Smooth muscle cell (in vitro differentiated cells): ENCODE measurements around the gene SLC35F2. TPM values are rescaled to one million over a fixed set of nuclear protein-coding genes. Genes with fewer than 3 reads are reported as not detected.

Experiments
- DNase-seq: peaks from one replicate; lab custom pipeline; 2025; ENCODE audit not compliant: unreplicated experiment; lab: John Stamatoyannopoulos, UW
- H2AFZ ChIP-seq: fragments of 200-600 bp; sonication (generic); 2 replicates; pipeline ENCODE4 v1.6.0; 2016; ENCODE audit warnings: antibody characterized with exemption, low read depth, mild to moderate bottlenecking
- H3F3A ChIP-seq: fragments of 200-600 bp; sonication (generic); 2 replicates; pipeline ENCODE4 v1.6.0; 2017; ENCODE audit warnings: antibody characterized with exemption, low read depth
- H3K27ac ChIP-seq: fragments of 200-600 bp; sonication (generic); 2 replicates; pipeline ENCODE4 v1.5.1; 2016; ENCODE audit warnings: low read depth, mild to moderate bottlenecking
- H3K27me3 ChIP-seq: fragments of 200-600 bp; sonication (generic); 2 replicates; pipeline ENCODE4 v1.6.1; 2016; ENCODE audit warnings: low read depth, mild to moderate bottlenecking
- H3K36me3 ChIP-seq: fragments of 200-600 bp; sonication (generic); 2 replicates; pipeline ENCODE4 v1.5.1; 2016; ENCODE audit warnings: low read depth
- H3K4me1 ChIP-seq: fragments of 200-600 bp; sonication (generic); 2 replicates; pipeline ENCODE4 v1.5.1; 2016; ENCODE audit warnings: low read depth
- H3K4me2 ChIP-seq: fragments of 200-600 bp; sonication (generic); 2 replicates; pipeline ENCODE4 v1.6.0; 2016; ENCODE audit warnings: mild to moderate bottlenecking
- H3K4me3 ChIP-seq: fragments of 200-600 bp; sonication (generic); 2 replicates; pipeline ENCODE4 v1.5.1; 2016; ENCODE audit warnings: mild to moderate bottlenecking
- H3K79me2 ChIP-seq: fragments of 200-600 bp; sonication (generic); 2 replicates; pipeline ENCODE4 v1.6.0; 2016; ENCODE audit warnings: low read depth, mild to moderate bottlenecking
- H3K9ac ChIP-seq: fragments of 200-600 bp; sonication (generic); 2 replicates; pipeline ENCODE4 v1.6.0; 2016; ENCODE audit warnings: low read depth
- H3K9me3 ChIP-seq: fragments of 200-600 bp; sonication (generic); replicated peaks from 2 replicates; pipeline ENCODE4 v1.5.1; 2016; ENCODE audit warnings: low read depth
- H4K20me1 ChIP-seq: fragments of 200-600 bp; sonication (generic); 2 replicates; pipeline ENCODE4 v1.6.0; 2016; ENCODE audit warnings: low read depth
- WGBS: methylation state at CpG from one replicate; pipeline ENCODE4 v1.1.7; 2016; ENCODE audit warnings: low lambda C conversion rate; 5-methylcytosine and 5-hydroxymethylcytosine counted together
- polyA plus RNA-seq: library from polyadenylated mRNA; unstranded; fragments of >200 nt; fragmentation: Nextera tagmentation; extraction: Ambion mirVana; gene quantifications from 2 replicates; pipeline ENCODE4 v1.2.1, GENCODE V29; 2016
- total RNA-seq: library from RNA; depleted of rRNA; stranded (reverse); fragments of >200 nt; gene quantifications from 2 replicates; pipeline ENCODE4 v1.2.3, GENCODE V29; 2014
- TF ChIP-seq, protein P1 (sequence below): fragments of 200-600 bp; sonication (generic); IDR thresholded peaks from 2 replicates; pipeline ENCODE4 v1.5.1; 2017; ENCODE audit warnings: borderline replicate concordance, mild to moderate bottlenecking, antibody characterized with exemption; ENCODE audit not compliant: insufficient read depth, poor library complexity, severe bottlenecking

Gene SLC35F2
- total and polyA plus RNA-seq, 2 experiments from 2014 or later: 2.4 to 7.8 TPM

DNA sequence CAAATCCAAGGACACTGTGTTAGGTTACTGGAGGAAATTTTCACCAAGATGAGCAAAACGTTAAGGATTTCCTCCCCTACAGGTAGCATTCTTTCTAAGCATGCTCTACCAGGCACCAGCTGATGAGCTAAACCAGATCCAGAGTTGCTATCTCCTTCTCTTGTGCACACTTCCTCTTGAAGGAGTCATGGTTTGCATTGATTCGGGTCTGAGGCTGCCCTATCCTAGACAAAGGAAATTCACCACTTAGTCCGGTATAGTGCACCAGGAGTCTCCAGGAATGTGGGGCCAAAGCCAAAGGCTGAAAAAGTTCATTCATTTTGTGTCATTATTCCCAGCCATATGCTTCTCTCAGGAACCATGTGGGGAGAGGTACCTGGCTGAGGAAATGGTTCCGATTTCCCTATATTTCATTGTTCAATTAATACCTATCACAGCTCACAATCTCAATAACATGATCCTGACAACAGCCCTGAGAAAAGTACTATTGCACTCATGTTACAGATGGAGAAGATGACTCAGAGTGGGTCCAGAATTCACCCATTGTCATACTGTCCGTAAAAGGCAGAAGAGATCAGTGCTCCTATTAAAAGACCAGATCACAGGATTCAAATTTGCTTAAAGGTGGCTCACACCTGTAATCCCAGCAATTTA lies 39.1 kb downstream of the SLC35F2 start:
- no peak overlapping the region for H3K9ac ChIP-seq
- H2AFZ ChIP-seq: no peak overlapping the region
- H3K27ac ChIP-seq: no peak overlapping the region
- peaks cover 3% of the 10 kb centered on the region for H3K9me3 ChIP-seq
- H3K4me3 ChIP-seq: no peak overlapping the region
- no peaks in the 10 kb centered on the region for H3K36me3 ChIP-seq
- 67% methylated on average over 5 of the region's 5 CpGs for WGBS
- H3K4me1 ChIP-seq: no peaks in the 10 kb centered on the region
- peaks cover 11% of the 10 kb centered on the region for H3K79me2 ChIP-seq
- H4K20me1 ChIP-seq: no peaks in the 10 kb centered on the region
- no peaks in the 10 kb centered on the region for H3F3A ChIP-seq
- TF ChIP-seq, protein P1, sequence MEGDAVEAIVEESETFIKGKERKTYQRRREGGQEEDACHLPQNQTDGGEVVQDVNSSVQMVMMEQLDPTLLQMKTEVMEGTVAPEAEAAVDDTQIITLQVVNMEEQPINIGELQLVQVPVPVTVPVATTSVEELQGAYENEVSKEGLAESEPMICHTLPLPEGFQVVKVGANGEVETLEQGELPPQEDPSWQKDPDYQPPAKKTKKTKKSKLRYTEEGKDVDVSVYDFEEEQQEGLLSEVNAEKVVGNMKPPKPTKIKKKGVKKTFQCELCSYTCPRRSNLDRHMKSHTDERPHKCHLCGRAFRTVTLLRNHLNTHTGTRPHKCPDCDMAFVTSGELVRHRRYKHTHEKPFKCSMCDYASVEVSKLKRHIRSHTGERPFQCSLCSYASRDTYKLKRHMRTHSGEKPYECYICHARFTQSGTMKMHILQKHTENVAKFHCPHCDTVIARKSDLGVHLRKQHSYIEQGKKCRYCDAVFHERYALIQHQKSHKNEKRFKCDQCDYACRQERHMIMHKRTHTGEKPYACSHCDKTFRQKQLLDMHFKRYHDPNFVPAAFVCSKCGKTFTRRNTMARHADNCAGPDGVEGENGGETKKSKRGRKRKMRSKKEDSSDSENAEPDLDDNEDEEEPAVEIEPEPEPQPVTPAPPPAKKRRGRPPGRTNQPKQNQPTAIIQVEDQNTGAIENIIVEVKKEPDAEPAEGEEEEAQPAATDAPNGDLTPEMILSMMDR: no peak
- no peaks in the 10 kb centered on the region for H3K27me3 ChIP-seq
- DNase-seq: no peak
- no peak overlapping the region for H3K4me2 ChIP-seq

DNA sequence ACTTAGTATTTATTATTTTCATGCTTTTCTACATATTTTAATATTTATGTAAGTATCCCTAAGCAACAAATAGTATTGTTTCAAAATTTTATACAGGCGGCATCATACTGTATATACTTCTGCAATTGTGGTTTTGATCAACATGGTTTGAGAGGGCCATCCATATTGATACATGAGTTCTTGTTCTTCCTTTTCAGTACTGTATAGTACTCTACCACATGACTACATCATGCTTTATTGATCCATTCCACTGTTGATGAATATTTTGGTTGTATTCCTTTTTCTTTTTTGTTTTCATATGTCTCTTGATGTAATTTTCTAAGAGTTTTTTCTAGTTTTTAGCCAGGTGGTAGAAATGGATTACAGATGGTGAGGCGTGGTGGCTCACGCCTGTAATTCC lies 40.1 kb downstream of the SLC35F2 start:
- H3K9ac ChIP-seq: no peak overlapping the region
- no peaks in the 10 kb centered on the region for H3K36me3 ChIP-seq
- H3K9me3 ChIP-seq: peaks cover 3% of the 10 kb centered on the region
- TF ChIP-seq, protein P1: no peak
- no peaks in the 10 kb centered on the region for H3K27me3 ChIP-seq
- H3K79me2 ChIP-seq: peaks cover 5% of the 10 kb centered on the region
- no peak overlapping the region for H3K4me2 ChIP-seq
- 98% methylated on average over 3 of the region's 3 CpGs for WGBS
- no peak overlapping the region for H3K4me3 ChIP-seq
- no peak for DNase-seq
- H4K20me1 ChIP-seq: no peaks in the 10 kb centered on the region
- no peaks in the 10 kb centered on the region for H3K4me1 ChIP-seq
- no peak overlapping the region for H2AFZ ChIP-seq
- H3K27ac ChIP-seq: no peak overlapping the region
- H3F3A ChIP-seq: no peaks in the 10 kb centered on the region

DNA sequence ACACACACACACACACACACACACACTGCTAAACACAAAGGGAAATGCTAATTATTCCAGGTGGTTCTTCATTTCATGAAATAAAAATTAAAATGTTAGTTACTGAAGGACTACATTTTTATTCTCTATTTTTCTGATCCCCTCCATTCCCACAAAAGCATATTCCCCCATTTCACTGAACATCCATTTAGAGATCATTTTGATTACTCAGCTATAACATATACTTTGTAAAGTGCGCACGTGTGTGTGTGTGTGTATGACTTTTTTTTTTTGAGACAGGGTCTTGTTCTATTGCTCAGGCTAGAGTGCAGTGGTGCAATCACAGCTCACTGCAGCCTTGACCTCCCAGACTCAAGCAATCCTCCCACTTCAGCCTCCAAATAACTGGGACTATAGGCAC lies 42.6 kb downstream of the SLC35F2 start:
- TF ChIP-seq, protein P1: no peak
- Histone ChIP-seq H3K9ac (no peak overlapping the region), H3K27ac (no peak overlapping the region), H3K4me3 (no peak overlapping the region), H3K79me2 (no peaks in the 10 kb centered on the region), H3K27me3 (no peaks in the 10 kb centered on the region), H3F3A (no peaks in the 10 kb centered on the region), H3K36me3 (no peaks in the 10 kb centered on the region), H2AFZ (no peak overlapping the region), H4K20me1 (no peaks in the 10 kb centered on the region), H3K9me3 (peaks cover 3% of the 10 kb centered on the region), H3K4me1 (no peaks in the 10 kb centered on the region), H3K4me2 (no peak overlapping the region)
- no peak for DNase-seq
- WGBS: 75% methylated on average over 2 of the region's 2 CpGs

DNA sequence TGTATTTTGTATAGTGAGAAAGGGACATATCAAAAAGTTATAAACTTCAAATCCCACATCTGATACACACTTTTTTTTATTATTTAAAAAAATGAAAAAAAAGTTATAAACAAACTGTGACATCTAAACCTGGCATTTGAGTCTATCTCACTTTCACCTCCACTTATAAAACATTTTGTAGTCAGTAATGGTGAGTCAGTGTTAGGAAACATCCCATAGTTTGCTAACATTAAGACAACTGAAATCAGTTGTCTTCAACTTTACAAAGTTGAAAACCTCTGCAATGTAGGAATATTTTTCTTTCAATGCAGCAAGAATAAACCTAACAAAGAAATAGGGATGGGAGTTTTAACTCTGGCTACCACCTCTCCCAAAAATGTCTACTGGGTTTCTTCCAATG lies 47.7 kb downstream of the SLC35F2 start:
- H3K36me3 ChIP-seq: no peaks in the 10 kb centered on the region
- no peak overlapping the region for H3K4me2 ChIP-seq
- no peaks in the 10 kb centered on the region for H3K4me1 ChIP-seq
- no peaks in the 10 kb centered on the region for H4K20me1 ChIP-seq
- H3K4me3 ChIP-seq: no peak overlapping the region
- H3K27me3 ChIP-seq: no peaks in the 10 kb centered on the region
- TF ChIP-seq, protein P1: no peak
- H3K27ac ChIP-seq: no peak overlapping the region
- no peaks in the 10 kb centered on the region for H3K9me3 ChIP-seq
- H2AFZ ChIP-seq: no peak overlapping the region
- peaks cover 3% of the 10 kb centered on the region for H3F3A ChIP-seq
- H3K9ac ChIP-seq: no peak overlapping the region
- DNase-seq: no peak
- H3K79me2 ChIP-seq: no peaks in the 10 kb centered on the region
